HepG2 (cell line): ENCODE results near the gene PIK3IP1. TPM values are rescaled to one million over a fixed set of nuclear protein-coding genes. Genes with fewer than 3 reads are reported as not detected.

Experiments used
- BRF2 ChIP-seq: sonication (generic); formaldehyde crosslinking; IDR thresholded peaks from 2 replicates; pipeline ENCODE4 v1.8.1; 2022; ENCODE audit warnings: mild to moderate bottlenecking, missing genetic modification reagents
- CSRNP2 ChIP-seq: sonication (generic); formaldehyde crosslinking; conservative IDR thresholded peaks from 2 replicates; pipeline ENCODE4 v1.8.0; 2022; ENCODE audit warnings: low read depth, missing genetic modification reagents
- KLF12 ChIP-seq: sonication (generic); formaldehyde crosslinking; IDR thresholded peaks from 2 replicates; pipeline ENCODE4 v1.4.0; 2020; ENCODE audit warnings: missing genetic modification reagents, borderline replicate concordance
- MAF1 ChIP-seq: sonication (generic); formaldehyde crosslinking; IDR thresholded peaks from 2 replicates; pipeline ENCODE4 v1.5.0; 2020; ENCODE audit warnings: missing genetic modification reagents, borderline replicate concordance
- MED1 ChIP-seq: sonication (generic); formaldehyde crosslinking; IDR thresholded peaks from 2 replicates; pipeline ENCODE4 v1.4.0; 2020; ENCODE audit warnings: missing genetic modification reagents
- PHB2 ChIP-seq: fragments of 450-650 bp; IDR thresholded peaks from 2 replicates; pipeline ENCODE4 v1.6.1; 2018; ENCODE audit not compliant: partially characterized antibody
- RERE ChIP-seq: IDR thresholded peaks from 2 replicates; pipeline ENCODE4 v1.6.1; 2016; ENCODE audit warnings: low read depth, missing genetic modification reagents, missing compliant biosample characterization
- RFX5 ChIP-seq: IDR thresholded peaks from 2 replicates; pipeline ENCODE4 v1.6.1; 2011; ENCODE audit warnings: low read depth, low read length, improper control_type of control experiment
- TAF1 ChIP-seq: sonication (generic); formaldehyde crosslinking; IDR thresholded peaks from 2 replicates; pipeline ENCODE4 v1.4.0; 2020; ENCODE audit warnings: missing genetic modification reagents
- TAF15 ChIP-seq: fragments of 200-400 bp; formaldehyde crosslinking; IDR thresholded peaks from one replicate; pipeline ENCODE4 v1.6.1; 2018; ENCODE audit warnings: mild to moderate bottlenecking, low read depth, low read length; ENCODE audit not compliant: poor library complexity, severe bottlenecking
- ZNF10 ChIP-seq: sonication (generic); formaldehyde crosslinking; IDR thresholded peaks from 2 replicates; pipeline ENCODE4 v1.4.0; 2020; ENCODE audit warnings: mild to moderate bottlenecking, low read depth, missing genetic modification reagents, borderline replicate concordance
- ZNF264 ChIP-seq: sonication (generic); formaldehyde crosslinking; IDR thresholded peaks from 2 replicates; pipeline ENCODE4 v1.4.0; 2020; ENCODE audit warnings: missing genetic modification reagents
- ZNF468 ChIP-seq: sonication (generic); formaldehyde crosslinking; IDR thresholded peaks from 2 replicates; pipeline ENCODE4 v1.8.0; 2022; ENCODE audit warnings: mild to moderate bottlenecking, moderate library complexity, missing genetic modification reagents
- ZNF615 ChIP-seq: sonication (generic); formaldehyde crosslinking; IDR thresholded peaks from 2 replicates; pipeline ENCODE4 v1.5.0; 2020; ENCODE audit warnings: mild to moderate bottlenecking, missing genetic modification reagents, borderline replicate concordance
- ZNF619 ChIP-seq: sonication (generic); formaldehyde crosslinking; IDR thresholded peaks from 2 replicates; pipeline ENCODE4 v1.4.0; 2020; ENCODE audit warnings: mild to moderate bottlenecking, missing genetic modification reagents
- ZNF713 ChIP-seq: sonication (generic); formaldehyde crosslinking; IDR thresholded peaks from 2 replicates; pipeline ENCODE4 v1.4.0; 2020; ENCODE audit warnings: mild to moderate bottlenecking, missing genetic modification reagents
- ZNF772 ChIP-seq: sonication (generic); formaldehyde crosslinking; IDR thresholded peaks from 2 replicates; pipeline ENCODE4 v1.5.0; 2020; ENCODE audit warnings: mild to moderate bottlenecking, missing genetic modification reagents
- polyA plus RNA-seq, 8 experiments: library from polyadenylated mRNA; depleted of rRNA in 3 of 8; stranded (reverse) in 7 of 8; unstranded in 1 of 8; fragments of >200 nt; fragmentation: Illumina TruSeq in 4 of 8; extraction: Trizol in 4 of 8; gene quantifications; 2 replicates each; pipeline versions ENCODE4 v1.2.1 to v1.2.3, GENCODE V29; 2011 to 2016; ENCODE audit warnings: low read depth in 4 of 8, missing spikeins in 1 of 8, mixed read lengths in 1 of 8; ENCODE audit not compliant: insufficient read depth in 1 of 8
- total RNA-seq, 5 experiments: library from RNA; depleted of rRNA; stranded (reverse); fragments of >200 nt; fragmentation: Illumina TruSeq; extraction: Trizol; gene quantifications; 2 replicates each; pipeline ENCODE4 v1.2.3, GENCODE V29; 2016; ENCODE audit warnings: low read depth in 1 of 5
- TF ChIP-seq, protein P1 (sequence below): IDR thresholded peaks from 2 replicates; pipeline ENCODE4 v1.6.1; 2016

Gene PIK3IP1
- total and polyA plus RNA-seq, 2 of the 13 experiments (the other 11 are each of a cell fraction or from before 2014, with no cell fraction given) = 1.3 to 2.5 TPM

- TF ChIP-seq ZNF615 (CRISPR knock-in tag) (no peak), ZNF264 (CRISPR knock-in tag) (no peak), KLF12 (CRISPR knock-in tag) (peak; percentile 60; the same call in 1 of the 2 replicates), RERE (CRISPR knock-in tag) (0 out of 2 replicates have a peak, but pooled peaks have one; percentile 45), PHB2 (no peak), MAF1 (CRISPR knock-in tag) (no peak), ZNF619 (CRISPR knock-in tag) (peak; percentile 78; the same call in 1 of the 2 replicates), MED1 (CRISPR knock-in tag) (peak; percentile 86), TAF15 (peak; percentile 54), ZNF713 (CRISPR knock-in tag) (no peak), ZNF468 (CRISPR knock-in tag) (no peak), RFX5 (peak; percentile 93), ZNF10 (no peak), CSRNP2 (CRISPR knock-in tag) (no peak), BRF2 (CRISPR knock-in tag) (peak; percentile 65; the same call in 1 of the 2 replicates), ZNF772 (CRISPR knock-in tag) (peak; percentile 52; the same call in 1 of the 2 replicates), TAF1 (CRISPR knock-in tag) (peak; percentile 47)
- TF ChIP-seq, protein P1, sequence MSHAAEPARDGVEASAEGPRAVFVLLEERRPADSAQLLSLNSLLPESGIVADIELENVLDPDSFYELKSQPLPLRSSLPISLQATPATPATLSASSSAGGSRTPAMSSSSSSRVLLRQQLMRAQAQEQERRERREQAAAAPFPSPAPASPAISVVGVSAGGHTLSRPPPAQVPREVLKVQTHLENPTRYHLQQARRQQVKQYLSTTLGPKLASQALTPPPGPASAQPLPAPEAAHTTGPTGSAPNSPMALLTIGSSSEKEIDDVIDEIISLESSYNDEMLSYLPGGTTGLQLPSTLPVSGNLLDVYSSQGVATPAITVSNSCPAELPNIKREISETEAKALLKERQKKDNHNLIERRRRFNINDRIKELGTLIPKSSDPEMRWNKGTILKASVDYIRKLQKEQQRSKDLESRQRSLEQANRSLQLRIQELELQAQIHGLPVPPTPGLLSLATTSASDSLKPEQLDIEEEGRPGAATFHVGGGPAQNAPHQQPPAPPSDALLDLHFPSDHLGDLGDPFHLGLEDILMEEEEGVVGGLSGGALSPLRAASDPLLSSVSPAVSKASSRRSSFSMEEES = peak; percentile 77
These were observed 1.5 kb downstream of the PIK3IP1 start (continued) for GRCh38 chr22:31290494-31291471.
